Activated CD8-positive, alpha-beta T cell treated with anti-CD3 and anti-CD28 coated beads for 36 hours (primary cell): ENCODE data around the gene CCDC61. TPM values are rescaled to one million over a fixed set of nuclear protein-coding genes. Genes with fewer than 3 reads are reported as not detected.

Experiments
- ATAC-seq: fragments of 200-7000 bp; cut with Tn5 transposase; one replicate; pipeline ENCODE4 v1.10.0; 2021; ENCODE audit warnings: mild to moderate bottlenecking, moderate library complexity
- CTCF ChIA-PET: fragments of 350-600 bp; sonication (Branson Sonifier 250); formaldehyde crosslinking; loops from one replicate; lab custom pipeline; 2021; ENCODE audit warnings: antibody characterized with exemption; lab: Charles Lee
- POLR2A ChIA-PET: fragments of 350-600 bp; sonication (Branson Sonifier 250); formaldehyde crosslinking; loops from one replicate; lab custom pipeline; 2021; ENCODE audit warnings: antibody characterized with exemption; lab: Charles Lee
- DNase-seq: peaks from one replicate; pipeline ENCODE4 v3.0.0-alpha.2; 2020
- H3K27ac Mint-ChIP-seq: one replicate; pipeline ENCODE4 v1.8.0; 2021; ENCODE audit warnings: mild to moderate bottlenecking, mixed read lengths
- H3K27me3 Mint-ChIP-seq: one replicate; pipeline ENCODE4 v1.8.0; 2021; ENCODE audit warnings: mixed read lengths
- H3K36me3 Mint-ChIP-seq: one replicate; pipeline ENCODE4 v1.8.0; 2021; ENCODE audit warnings: low read depth, mixed read lengths
- H3K4me1 Mint-ChIP-seq: one replicate; pipeline ENCODE4 v1.8.0; 2021; ENCODE audit warnings: low read depth, mixed read lengths
- H3K4me3 Mint-ChIP-seq: one replicate; pipeline ENCODE4 v1.8.0; 2021; ENCODE audit warnings: mild to moderate bottlenecking, moderate library complexity, mixed read lengths
- H3K9me3 Mint-ChIP-seq: one replicate; pipeline ENCODE4 v1.8.0; 2021; ENCODE audit warnings: mixed read lengths
- CTCF ChIP-seq: fragments of 200-600 bp; IDR thresholded peaks from one replicate; pipeline ENCODE4 v1.8.0; 2022; ENCODE audit warnings: antibody characterized with exemption, mild to moderate bottlenecking
- intact Hi-C: fragments of 100-400 bp; cut with micrococcal nuclease; formaldehyde crosslinking; loops from one replicate; pipeline ENCODE4 v1.10.0; 2022
- total RNA-seq, 2 experiments: library from RNA; stranded (reverse); gene quantifications; one replicate each; pipeline ENCODE4 v1.2.3, GENCODE V29; 2021

CCDC61 gene
- total RNA-seq, 2 experiments from 2014 or later = 26.9 to 29.2 TPM

GRCh38 chr19:46040952-46041500 lies 45.8 kb downstream of the CCDC61 start, which contains the start of gene IGFL4:
TSS of gene IGFL4 (minus strand) at chr19:46041002. CDS start at chr19:46040962, 40 bp downstream.
- CTCF ChIA-PET = interaction anchor here (3.9 kb wide), 1 partner anchor 12 kb away, joined by 22 read pairs; no protein-coding TSS in a partner anchor
- Mint-ChIP-seq H3K9me3 (peaks cover 4% of the 10 kb centered on the region), H3K36me3 (no peaks in the 10 kb centered on the region), H3K4me3 (no peak within 1 kb of the TSS), H3K27me3 (peaks cover 39% of the 10 kb centered on the region), H3K4me1 (peaks cover 4% of the 10 kb centered on the region), H3K27ac (no peak within 1 kb of the TSS)
- DNase-seq = no peak
- POLR2A ChIA-PET = no interaction called here
- TF ChIP-seq CTCF = no peak
- intact Hi-C loops = no loop called here
- no peak for ATAC-seq

DNA sequence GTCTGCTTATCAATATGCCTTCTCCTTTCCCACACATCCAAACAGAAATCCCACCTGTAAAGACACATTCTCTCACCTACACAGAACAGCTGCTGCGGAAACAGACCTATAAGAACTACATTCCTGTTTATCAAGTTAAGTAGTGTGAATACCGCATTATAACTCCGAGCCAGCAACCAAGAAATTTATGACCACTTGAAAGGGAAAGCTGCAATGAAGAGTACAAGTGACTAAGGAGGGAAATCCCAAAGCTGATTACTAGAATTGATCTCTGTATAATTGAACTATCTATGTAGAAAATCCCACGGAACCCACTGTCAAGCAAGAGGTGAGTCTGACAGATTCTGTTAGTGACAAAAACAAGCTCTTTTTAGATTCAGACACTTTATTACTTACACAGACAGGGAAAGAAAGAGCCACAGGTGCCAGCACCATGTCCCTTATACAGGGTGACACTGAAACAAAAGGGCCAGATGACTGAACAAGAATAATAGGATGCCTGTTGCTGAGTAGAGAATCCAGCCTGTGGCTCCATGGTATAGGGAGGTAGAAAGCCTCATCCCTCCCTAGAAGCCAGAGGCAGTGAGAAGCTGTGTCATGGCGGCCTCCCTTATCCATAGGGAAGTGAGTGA lies 47.1 kb downstream of the CCDC61 start:
- Mint-ChIP-seq H3K4me3 (no peak overlapping the region), H3K36me3 (no peaks in the 10 kb centered on the region), H3K4me1 (peaks cover 4% of the 10 kb centered on the region), H3K27ac (no peak overlapping the region), H3K9me3 (peaks cover 7% of the 10 kb centered on the region), H3K27me3 (peaks cover 50% of the 10 kb centered on the region)
- TF ChIP-seq CTCF = no peak
- intact Hi-C loops = no loop called here
- DNase-seq = no peak
- ChIA-PET CTCF (interaction anchor here (1.1 to 3.9 kb wide), 3 partner anchors 14 to 224 kb away, joined by 3 to 22 read pairs (median 4); no protein-coding TSS in a partner anchor), POLR2A (interaction anchor here (1.0 kb wide), 2 partner anchors 305 to 306 kb away, joined by 3 to 4 read pairs; partner anchors contain the start of gene PPP5C)
- no peak for ATAC-seq

DNA sequence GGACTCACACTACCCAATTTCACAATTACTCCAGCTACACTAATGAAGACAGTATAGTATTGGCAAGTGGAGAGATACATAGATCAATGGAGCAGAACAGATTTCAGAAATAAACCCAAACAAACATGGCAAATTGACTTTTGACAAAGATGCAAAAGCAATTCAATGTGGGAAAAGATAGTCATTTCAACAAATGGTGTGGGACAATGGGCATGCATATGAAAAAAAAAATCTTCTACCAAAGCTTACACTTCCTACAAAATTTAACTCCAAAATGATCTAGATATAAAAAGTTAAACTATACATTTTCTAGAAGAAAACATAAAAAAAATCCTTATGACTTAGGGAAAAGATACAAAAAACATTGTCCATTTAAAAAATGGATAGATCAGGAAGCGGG lies 48.3 kb downstream of the CCDC61 start:
- H3K27ac Mint-ChIP-seq = no peak overlapping the region
- H3K36me3 Mint-ChIP-seq = no peaks in the 10 kb centered on the region
- peaks cover 60% of the 10 kb centered on the region for H3K27me3 Mint-ChIP-seq
- ATAC-seq (no peak), DNase-seq (no peak)
- ChIA-PET CTCF (interaction anchor here (1.0 kb wide), 1 partner anchor 222 kb away, joined by 3 read pairs; no protein-coding TSS in a partner anchor), POLR2A (interaction anchor here (1.0 kb wide), 1 partner anchor 305 kb away, joined by 3 read pairs; no protein-coding TSS in a partner anchor)
- H3K9me3 Mint-ChIP-seq = peaks cover 7% of the 10 kb centered on the region
- intact Hi-C loops = no loop called here
- H3K4me3 Mint-ChIP-seq = no peak overlapping the region
- H3K4me1 Mint-ChIP-seq = peaks cover 4% of the 10 kb centered on the region
- no peak for TF ChIP-seq CTCF

DNA sequence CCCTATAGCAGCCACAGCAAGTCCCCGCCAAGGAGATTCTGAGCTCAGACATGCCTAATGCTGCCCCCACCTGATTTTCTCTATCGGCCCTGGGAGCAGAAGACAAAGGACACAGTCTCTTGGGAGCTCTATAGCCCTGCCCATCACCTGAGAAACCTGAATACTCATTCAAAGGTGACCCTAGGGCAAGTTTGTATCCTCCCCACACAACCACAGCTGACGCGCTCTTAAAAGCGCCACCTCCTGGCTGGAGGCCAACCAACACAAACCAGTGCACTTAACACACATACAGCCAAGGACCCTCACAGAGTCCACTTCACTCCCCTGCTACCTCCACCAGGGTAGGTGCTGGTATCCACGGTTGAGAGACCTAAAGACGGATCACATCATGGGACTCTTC lies 54.3 kb downstream of the CCDC61 start:
- no peaks in the 10 kb centered on the region for H3K36me3 Mint-ChIP-seq
- POLR2A ChIA-PET = no interaction called here
- no peaks in the 10 kb centered on the region for H3K4me1 Mint-ChIP-seq
- no peak overlapping the region for H3K27ac Mint-ChIP-seq
- DNase-seq (peak; percentile 24), ATAC-seq (no peak)
- peaks cover 58% of the 10 kb centered on the region for H3K27me3 Mint-ChIP-seq
- intact Hi-C loops = no loop called here
- H3K9me3 Mint-ChIP-seq = peaks cover 7% of the 10 kb centered on the region
- CTCF ChIA-PET = interaction anchor here (0.9 to 4.7 kb wide), 6 partner anchors 15 to 230 kb away, joined by 3 to 29 read pairs (median 4); no protein-coding TSS in a partner anchor
- peak; percentile 40 for TF ChIP-seq CTCF
- no peak overlapping the region for H3K4me3 Mint-ChIP-seq

GRCh38 chr19:46052896-46053295 lies 57.6 kb downstream of the CCDC61 start:
- ATAC-seq = no peak
- H3K27me3 Mint-ChIP-seq = peaks cover 46% of the 10 kb centered on the region
- no peaks in the 10 kb centered on the region for H3K36me3 Mint-ChIP-seq
- no peak overlapping the region for H3K4me3 Mint-ChIP-seq
- intact Hi-C loops = no loop called here
- POLR2A ChIA-PET = no interaction called here
- no peak overlapping the region for H3K27ac Mint-ChIP-seq
- H3K9me3 Mint-ChIP-seq = no peaks in the 10 kb centered on the region
- no peak for TF ChIP-seq CTCF
- no peak for DNase-seq
- CTCF ChIA-PET = no interaction called here
- no peaks in the 10 kb centered on the region for H3K4me1 Mint-ChIP-seq
